GM19324 (cell line): ENCODE measurements around the gene RNF144A.

Experiments used
- ATAC-seq: cut with Tn5 transposase; IDR thresholded peaks from one replicate; pipeline ENCODE4 v1.9.1; 2021; ENCODE audit warnings: mild to moderate bottlenecking, moderate library complexity; ENCODE audit not compliant: unreplicated experiment, low FRiP score

RNF144A gene

DNA sequence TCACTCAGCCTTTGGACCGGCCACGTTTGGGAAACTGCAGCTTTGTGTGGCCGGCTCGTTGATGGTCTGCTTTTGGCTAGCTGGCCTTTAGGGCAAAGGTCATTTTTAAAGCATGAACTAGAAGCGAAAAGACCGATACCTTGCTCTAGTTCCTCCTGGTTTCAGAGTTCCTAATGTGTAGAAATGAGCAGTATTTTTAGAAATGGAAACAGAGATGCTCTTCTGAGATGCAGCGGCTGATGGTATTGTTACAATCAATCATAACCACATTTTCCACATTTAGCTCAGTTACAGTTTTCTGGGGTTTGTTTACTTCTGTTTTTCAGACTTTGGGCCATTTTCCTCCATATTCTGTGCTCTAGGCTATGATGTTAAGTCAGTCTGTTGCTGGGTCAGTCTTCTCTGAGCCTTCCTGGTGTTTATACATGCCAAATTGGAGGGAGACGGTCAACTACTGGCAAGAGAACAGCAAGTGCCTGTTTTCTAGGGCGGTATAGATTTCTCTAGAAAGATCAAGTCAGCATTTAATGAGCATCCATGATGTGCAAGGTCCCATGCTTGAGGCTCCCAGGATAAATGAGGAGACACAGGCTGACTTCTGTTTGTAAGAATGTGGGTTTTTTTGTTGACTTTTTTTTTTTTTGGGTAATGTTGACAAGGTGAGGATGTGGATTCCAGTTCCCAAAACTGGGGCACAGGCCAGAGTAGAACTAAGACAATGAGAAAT lies 28.0 kb downstream of the RNF144A start:
- ATAC-seq = peak; percentile 92

DNA sequence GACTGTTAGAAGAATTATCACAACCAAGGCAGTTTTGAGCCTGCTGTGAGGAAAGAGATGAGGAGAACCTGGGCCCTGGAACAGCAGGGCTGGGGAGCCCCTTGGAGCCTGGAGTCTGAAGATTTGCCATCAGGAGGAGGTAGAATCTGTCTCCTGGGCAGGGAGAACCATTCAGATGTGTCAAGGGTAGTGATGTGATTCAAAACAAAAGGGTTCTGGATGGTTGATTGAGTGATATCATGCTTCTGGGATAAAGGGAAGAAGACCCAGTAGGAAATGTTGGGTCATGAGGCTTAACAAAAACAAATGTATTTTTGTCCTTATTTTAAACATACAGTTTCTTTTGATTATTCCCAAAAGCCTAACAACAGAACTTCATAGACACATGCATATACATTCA lies 28.6 kb downstream of the RNF144A start:
- no peak for ATAC-seq

DNA sequence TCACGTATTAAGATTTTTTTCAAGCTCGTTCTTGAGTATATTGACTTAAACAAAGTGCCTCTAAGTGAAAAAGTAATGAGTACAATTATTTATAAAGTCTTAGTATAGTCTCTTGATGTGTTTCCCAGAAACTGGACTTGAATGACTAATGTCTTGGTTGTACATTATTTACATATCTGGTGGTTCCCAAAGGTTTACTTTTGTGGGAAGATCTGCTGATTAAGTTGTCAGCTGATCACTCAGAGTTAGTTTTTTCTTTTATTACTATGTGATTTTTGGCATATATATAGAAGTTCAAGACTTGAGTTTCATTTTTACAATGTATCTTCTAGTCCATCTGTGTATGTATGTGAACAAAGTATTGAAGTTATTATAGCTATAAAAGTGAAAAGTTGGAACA lies 29.5 kb downstream of the RNF144A start:
- ATAC-seq = no peak

DNA sequence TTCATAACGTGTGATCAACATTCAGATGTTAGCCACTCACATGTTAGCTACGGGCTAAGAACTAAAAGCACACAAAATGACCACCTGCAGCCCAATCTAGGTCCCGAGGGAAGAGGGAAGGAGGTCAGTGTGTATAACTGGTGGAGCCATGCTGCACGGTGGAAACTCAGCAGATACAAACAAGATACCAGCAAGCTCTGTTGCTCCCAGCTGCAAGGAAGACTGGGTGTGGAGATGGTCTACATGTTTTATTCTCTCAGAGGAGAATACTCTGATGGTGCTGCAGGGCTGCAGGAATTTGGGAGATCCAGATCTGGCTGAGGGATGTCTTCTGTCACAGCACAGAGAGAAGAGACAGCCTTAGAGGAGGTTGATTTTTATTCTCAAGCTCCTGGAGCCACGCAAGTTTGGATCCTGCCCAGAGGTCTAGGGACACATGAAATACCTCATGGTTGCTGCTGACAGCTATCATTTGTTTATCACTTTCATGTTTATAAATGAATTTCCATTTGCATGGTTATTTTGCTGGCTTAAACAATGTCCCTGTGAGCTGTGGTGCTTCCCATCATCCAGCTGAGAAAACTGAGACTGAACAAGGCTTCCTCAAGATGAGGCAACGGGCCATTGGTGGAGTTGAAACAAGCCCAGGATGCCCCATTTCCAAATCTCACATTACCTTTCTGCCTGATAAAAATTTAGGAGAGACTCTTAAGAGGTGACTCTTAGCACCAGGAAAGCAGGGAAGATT lies 30.9 kb downstream of the RNF144A start:
- ATAC-seq = no peak

DNA sequence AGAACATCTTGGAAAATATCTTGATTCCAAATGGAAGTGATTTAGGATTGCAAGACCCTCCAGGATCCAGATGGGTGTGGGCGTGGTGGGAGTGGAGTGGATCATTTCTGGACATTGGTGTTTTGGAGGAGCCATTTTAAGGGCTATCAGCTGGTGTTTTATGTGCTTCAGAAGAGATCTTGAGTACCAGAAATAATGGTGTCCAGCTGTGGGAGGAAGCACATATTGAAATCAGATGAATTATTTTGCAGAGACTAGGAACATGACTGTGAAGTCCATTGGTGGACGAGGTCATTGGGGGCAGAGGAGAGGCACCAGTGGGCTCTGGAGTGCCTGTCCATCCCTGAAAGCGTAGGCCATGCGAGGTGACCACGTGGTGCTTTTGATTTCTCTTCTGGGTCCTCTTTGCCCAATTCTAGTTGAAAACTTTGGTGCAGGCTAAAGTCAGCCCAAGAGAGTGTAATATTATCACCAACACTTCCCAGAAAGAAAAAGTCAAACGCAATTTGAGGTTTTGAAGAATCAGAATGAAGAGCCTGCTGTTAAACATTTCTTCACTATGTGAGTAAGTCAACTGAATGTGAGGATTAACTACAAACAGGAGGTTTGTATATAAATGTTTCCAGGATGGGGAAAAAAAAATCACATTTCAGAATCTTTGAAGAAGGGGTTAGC lies 31.6 kb downstream of the RNF144A start:
- no peak for ATAC-seq

DNA sequence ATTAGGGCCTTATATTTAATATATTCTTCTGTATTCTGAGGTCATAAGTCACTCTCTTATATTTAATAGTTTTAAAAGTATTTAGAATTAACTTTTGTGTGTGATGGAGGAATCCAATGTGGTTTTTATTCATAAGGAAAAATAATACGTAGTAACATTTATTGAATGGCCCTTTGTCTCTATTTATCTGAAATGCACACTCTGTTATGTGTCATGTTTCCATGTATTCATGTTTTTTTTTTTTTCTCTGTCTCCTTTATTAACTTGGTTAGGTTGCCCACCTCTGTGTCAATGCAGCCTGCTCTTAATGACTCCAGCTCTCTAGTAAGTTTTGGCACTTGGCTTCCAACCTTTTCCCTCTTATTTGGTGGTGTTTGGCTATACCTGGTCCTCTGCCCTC lies 33.8 kb downstream of the RNF144A start:
- no peak for ATAC-seq

DNA sequence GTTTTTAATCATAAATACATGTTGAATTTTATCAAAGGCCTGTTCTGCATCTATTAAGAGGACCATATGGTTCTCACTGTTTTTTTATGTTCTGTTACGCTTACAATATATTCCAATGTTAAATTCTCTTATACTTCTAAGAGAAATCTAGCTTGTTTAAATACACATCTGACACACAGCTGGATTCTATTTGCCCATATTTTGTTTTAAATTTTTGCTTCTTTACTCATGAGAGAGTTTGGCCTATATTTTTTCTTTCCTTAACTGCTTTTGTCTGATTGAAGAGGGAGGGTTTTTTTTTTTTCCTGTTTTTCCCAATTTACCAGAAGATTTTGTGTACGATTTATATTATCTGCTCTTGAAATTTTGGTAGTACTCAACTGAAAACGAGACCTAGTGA lies 34.9 kb downstream of the RNF144A start:
- no peak for ATAC-seq

DNA sequence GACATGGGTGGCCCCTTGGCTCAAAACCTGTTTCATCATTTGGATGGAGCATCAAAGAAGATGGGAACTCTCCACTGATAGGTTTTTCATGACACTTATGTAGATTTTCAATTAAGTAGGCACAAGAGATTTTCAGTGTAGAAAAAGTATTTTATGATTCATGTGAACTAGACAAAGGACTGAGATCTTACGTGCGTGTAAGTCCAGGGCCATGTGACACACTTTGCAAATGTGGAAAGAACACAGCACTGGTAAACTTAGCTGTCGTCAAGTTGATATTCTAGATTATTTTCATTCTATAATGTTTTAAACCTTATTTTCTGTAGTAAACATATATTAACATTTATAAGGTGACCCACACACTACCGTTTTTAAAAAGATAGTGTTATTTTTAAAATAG lies 37.4 kb downstream of the RNF144A start:
- ATAC-seq = no peak

DNA sequence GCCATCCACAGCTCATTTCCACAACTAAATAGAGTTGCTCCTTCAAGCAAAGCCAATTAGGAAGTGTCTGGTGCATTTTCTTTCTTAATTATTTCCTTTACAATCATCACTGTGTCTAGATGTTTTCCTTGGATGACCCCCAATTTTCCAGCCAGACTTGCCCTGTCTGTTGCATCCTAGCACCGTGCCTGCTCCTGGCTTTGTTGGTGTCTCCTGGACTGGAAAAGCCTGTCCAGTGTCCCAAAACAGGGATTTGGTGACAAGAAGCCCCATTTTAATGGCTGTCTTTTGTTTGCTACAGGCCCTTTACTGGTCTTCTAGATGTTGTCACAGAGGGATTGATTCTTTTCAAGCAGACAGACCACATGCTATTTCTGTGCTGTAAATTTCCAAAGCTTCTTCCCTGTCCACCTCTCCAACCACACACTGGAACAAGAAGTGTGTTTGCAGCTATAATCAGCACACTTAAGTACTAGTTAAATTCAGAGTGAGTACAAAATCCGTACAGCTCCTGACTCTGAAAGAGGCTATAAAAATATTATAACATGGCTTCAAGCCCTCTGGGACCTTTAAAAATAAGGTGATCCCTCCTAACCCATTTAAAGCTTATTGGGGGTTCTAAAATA lies 38.4 kb downstream of the RNF144A start:
- ATAC-seq = no peak

DNA sequence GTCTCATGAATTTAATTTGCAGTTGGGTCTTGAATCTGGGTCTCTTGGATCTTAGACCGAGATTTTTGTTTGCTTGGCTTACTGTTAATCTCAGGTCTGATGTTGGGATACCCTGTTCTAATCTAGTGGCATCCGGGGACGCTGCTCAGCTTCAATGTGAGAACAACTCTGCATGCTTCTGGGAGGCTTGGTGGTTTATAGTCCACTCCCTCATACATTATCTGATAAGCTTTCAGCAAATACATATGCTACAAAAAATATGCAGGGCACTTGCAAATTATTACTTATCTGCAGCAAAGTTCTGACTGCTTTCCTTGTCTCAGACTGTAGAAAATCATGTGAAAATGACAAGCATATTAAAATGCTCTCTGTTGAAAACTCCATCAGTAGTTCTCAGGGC lies 39.4 kb downstream of the RNF144A start:
- no peak for ATAC-seq

DNA sequence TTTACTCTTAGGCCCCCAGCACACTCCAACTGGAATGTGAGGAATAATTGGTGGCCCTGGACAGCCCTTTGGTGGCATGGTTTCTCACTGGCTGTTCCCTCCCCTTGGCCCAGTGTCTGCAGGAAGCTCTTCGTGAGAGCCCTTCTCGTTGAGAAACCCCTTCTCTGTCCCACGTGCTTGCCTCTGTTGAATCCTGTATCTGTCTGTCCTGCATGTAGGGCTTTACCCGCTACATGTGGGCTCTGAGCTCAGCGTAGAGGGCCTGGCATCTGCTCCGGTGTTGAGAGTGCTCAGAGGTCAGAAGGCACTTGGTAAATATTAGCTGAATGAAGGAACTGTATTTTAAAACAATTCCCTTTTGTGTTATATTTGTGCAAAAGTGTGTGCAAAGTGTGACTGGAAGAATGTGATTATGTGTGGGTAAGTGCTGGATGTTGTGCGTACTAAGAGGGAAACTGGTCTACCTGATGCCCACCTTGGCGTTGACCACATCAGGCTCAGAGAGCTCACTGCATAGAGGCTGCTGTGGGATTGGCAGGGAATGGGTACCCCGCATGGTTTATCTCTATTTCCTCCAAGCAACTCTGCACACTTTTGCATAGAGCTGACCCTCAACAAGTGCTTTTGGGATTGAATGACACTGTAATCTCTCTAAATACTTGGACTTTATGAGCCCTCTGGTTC lies 40.0 kb downstream of the RNF144A start:
- no peak for ATAC-seq

DNA sequence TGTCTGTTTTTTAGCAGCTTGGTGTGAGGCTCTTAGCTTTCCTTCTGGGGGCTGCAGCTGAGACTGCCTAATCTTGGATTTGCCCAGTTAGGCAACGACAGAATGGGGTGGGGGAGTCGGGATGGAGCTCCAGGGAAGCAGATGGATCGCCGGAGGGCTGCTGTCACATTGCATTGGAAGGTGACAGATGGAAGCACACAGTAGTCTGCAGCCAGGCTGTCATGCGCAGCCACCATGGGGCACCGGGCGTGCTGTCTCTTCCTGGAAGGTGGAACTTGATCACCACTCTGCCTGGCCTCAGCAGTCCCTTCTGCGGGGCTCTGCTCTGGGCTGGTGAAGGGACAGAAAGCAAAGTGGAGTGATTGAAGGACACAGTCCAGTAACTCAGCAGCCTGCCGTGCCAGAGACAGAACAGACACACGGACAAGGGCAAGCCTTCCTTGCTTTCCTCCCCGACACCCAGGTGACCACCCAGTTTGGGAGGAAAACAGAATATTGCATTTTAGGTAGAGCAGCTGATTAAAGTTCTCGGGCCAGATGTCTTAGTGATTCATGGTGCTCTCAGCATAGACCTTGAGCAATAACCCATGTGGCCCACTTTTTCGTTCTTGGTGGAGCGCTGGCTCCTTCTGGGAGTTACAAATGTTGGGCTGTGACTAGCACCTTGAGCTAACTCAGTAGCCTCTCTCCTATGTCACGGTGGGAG lies 40.9 kb downstream of the RNF144A start:
- ATAC-seq = no peak

DNA sequence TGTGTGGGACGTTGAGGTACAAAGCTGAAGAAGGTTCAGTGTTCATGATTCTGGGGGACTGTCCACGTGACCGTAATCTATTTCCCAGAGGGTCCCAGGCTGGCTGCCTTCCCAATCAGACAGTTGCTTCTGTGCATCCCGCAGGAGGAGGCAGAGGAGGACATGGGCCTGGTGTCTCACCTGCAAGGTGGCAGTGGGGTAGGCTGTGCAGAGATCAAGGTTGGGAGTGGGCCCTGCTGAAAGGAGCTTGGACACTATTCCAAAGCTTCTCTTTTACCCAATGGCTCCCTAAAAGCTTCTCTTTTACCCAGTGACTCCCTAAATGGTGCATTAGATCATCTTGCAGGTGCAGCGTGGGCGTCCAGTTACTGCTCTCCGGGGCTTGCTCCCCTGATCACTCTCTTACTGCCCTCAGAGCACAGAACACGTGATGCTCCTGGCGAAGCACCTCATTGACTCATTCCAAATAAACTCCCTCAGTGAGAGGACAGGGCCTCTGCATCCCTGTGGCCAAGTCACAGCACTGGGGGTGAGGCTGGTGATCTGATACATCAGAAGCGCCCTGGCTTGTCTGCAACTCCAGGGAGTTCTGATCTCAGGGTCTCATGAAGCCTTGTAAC lies 41.5 kb downstream of the RNF144A start:
- ATAC-seq = no peak

DNA sequence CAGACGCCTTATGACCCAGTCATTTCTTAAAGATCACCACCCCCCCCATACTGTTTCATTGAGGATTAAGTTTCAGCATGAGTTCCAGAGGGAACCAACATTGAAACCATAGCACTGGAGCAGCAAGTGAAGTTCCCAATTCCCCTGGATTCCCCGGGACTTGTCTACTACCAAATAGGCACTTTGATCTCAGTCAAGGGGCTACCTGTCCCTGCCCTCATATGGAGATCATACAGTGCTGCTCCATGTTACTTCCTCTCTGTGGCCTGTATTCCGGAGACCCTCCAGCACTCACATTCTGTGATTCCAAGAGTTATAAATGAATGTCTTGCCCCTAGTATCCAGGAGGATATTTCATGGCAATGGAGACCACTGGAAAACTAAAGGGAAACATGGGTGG lies 42.5 kb downstream of the RNF144A start:
- no peak for ATAC-seq

DNA sequence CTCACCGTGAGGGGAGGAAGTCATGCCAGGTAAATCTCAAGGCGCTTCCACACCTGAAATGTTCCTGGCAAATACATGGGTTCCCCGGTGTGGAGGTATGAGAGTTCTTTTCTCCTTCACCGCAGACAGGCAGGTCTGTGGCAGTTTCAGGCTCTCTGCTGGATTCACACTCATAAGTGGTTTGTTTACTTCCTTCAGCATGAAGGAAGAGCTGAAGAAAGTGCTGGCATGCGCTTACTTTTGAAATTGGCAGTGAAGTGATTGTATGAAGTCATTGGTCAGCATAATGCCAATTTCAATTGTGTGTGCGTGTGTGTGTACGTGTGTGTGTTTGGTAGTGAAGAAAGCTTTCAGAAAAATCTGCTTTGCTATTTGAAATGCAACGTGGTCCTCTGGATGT lies 43.4 kb downstream of the RNF144A start:
- no peak for ATAC-seq

DNA sequence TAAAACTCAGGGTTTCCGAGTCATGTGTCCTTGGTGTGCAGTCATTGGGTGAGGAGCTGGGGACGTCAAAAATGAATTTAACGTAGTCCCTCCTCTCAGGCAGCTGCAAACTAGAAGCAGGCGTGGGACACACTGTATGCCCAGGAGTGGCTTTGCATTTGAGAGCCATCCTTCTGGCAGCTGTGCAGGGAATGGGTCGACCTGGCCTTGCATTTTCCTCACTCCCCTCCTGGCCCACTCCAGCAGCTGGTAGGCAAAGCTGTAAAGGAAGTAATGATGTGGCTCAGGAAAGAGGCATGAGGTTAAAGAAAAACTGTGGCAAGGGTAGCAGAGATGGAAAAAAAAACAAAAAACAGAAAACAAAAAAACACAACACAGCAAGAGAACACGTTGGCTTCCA lies 46.5 kb downstream of the RNF144A start:
- no peak for ATAC-seq

DNA sequence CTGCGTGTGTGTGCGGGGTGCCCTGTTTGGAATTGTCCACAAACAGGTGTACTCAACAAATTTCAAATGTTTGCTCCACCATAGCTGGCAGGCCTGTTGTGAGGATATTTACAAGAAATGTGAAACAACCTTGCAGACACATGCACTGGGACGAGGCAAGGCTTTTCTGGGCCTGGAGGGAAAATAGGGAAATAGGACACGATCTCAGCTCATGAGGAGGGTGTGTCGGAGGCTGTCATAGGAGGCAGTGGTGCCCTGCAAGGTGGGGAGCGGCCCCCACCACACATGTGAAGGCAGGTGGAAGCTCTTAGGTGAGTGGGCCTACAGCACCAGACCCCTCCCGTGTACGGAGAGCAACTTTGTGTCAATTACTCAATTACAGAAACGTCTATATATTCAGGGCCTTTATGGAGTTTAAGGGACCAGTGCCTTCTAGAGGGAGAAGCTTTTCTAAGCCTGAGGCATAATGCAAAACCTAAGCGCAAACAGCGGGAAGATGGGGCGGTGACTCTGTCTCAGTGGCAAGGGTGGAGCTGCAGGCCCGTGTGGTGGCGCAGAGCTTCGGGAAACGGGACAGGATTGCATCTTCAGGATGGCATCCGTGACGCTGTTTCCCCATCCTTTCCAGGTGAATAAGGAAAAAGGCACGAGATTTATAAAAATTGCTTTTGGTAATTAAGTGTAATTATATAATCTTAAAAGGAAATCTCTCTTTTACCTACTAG lies 48.0 kb downstream of the RNF144A start:
- ATAC-seq = no peak

DNA sequence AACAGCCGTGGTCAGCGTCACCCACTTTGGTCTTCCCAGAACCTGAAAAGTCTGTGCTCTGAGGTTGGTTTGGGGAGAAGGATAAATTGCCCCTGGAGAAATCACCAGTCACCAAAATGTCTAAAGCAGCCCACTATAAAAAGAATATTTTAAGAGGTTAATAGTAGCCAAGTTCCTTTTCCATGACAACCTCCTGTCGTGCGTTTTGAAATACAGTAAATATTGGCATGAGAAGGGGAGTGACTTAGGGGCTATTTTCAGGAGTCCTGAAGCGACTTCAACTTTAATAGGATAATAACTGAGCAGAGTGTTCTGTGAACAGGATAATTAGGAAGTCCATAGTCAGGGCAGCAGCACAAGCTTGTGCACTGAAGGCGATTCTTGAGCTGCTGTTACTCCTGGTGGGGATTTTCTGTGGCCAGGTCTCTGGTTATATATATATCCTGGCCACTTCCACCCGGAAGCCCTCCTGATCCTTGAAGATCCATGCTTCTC lies 49.3 kb downstream of the RNF144A start:
- ATAC-seq = no peak

DNA sequence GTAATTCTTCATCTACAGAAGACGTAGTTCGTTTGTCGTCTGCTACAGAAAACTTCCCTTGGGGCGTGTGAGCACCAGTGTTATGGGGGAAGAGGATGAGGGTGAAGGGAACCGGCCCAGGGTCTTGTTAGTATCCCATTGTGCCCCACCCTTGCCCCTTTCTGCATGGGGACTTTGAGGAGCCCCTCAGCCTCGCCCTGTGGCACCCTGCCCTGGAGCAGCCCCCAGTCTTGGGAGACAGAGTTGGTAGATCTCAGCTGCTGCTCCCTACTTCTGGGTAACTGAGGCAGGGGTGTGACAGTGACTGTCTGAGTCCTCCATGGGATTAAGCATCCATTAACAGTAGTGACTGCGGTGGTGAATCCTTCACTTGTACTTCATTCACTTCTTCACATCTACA lies 50.1 kb downstream of the RNF144A start:
- ATAC-seq = no peak
